Measurements from ENCODE around the gene IL20RB.

- TF ChIP-seq CTCF (IDR thresholded peaks at IDR 0.05 in 8 of 11, conservative IDR thresholded peaks at IDR 0.05 in 3 of 11) (no peak), POLR2A (IDR thresholded peaks at IDR 0.05) (no peak), POLR2AphosphoS5 (IDR thresholded peaks at IDR 0.05) (no peak)
Measured at GRCh38 chr3:136954251-136954650, 3.5 kb upstream of the IL20RB start.

Data from spleen (tissue), 7 donors.